Cardiac muscle cell (in vitro differentiated cells and primary cell): Measurements from ENCODE around the gene ARF5. TPM values are rescaled to one million over a fixed set of nuclear protein-coding genes. Genes with fewer than 3 reads are reported as not detected.
"Not testable (repeated sequence)": the region's sequence is repeated elsewhere in the genome, so short reads cannot be mapped to it uniquely, and the experiment has no call there.

Experiments
- DNase-seq, 2 donors: peaks; one replicate each; pipeline versions ENCODE4 v3.0.0 to v3.0.0-alpha.2; 2010 to 2017; ENCODE audit warnings: low read depth in 1 of 2, low spot score in 1 of 2
- H3K27ac ChIP-seq: fragments of 200-600 bp; sonication (generic); 2 replicates; pipeline ENCODE4 v1.5.1; 2016
- H3K27me3 ChIP-seq: fragments of 200-600 bp; sonication (generic); 2 replicates; pipeline ENCODE4 v1.6.0; 2016; ENCODE audit warnings: control low read depth
- H3K36me3 ChIP-seq: fragments of 200-600 bp; sonication (generic); 2 replicates; pipeline ENCODE4 v1.5.1; 2016; ENCODE audit warnings: control low read depth
- H3K4me1 ChIP-seq: fragments of 200-600 bp; sonication (generic); 2 replicates; pipeline ENCODE4 v1.8.1; 2017; ENCODE audit warnings: low read depth, mild to moderate bottlenecking, mixed run types
- H3K4me3 ChIP-seq: fragments of 200-600 bp; sonication (generic); 2 replicates; pipeline ENCODE4 v1.5.1; 2016; ENCODE audit warnings: mild to moderate bottlenecking
- H3K9me3 ChIP-seq: fragments of 200-600 bp; sonication (generic); 2 replicates; pipeline ENCODE4 v1.5.1; 2017; ENCODE audit warnings: low read depth, mild to moderate bottlenecking, control low read depth
- polyA plus RNA-seq: library from polyadenylated mRNA; unstranded; fragments of >200 nt; fragmentation: Nextera tagmentation; extraction: Ambion mirVana; gene quantifications from 2 replicates; pipeline ENCODE4 v1.2.1, GENCODE V29; 2016
- total RNA-seq: library from RNA; depleted of rRNA; stranded (reverse); fragments of >200 nt; gene quantifications from 2 replicates; pipeline ENCODE4 v1.2.3, GENCODE V29; 2016
- TF ChIP-seq, protein P1 (sequence below): IDR thresholded peaks from 2 replicates; pipeline ENCODE4 v1.5.1; 2012; ENCODE audit warnings: low read depth, mild to moderate bottlenecking, low read length

ARF5 gene
- total RNA-seq: 280 and 378 TPM in 2 replicates
- 264 and 298 TPM in 2 replicates for polyA plus RNA-seq

DNA sequence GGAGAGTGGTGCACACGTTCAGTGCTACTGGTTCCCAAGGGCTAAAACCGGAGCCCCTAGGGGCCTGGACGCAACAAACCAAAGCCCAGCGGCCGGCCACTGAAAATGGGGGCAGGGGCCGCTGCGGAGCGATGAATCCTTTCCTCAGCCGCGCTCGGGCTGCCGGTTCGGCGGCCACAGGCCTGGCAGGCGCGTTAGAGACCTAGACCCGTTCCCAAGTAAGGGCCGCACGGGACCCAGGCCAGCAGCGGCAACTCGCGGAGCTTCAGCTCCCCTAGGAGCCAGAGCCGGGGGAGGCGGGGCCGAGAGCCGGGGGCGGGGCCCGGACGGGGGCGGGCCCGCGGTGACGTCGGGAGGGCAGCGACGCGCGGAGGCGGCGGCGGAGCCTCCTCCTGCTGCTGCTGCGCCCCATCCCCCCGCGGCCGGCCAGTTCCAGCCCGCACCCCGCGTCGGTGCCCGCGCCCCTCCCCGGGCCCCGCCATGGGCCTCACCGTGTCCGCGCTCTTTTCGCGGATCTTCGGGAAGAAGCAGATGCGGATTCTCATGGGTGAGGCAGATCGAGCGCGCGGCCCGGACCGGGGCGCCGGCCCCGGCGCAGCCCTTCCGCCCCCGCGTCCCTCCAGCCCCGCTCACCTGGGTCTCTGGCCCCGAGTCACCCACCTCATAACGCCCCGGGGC is at the start of gene ARF5:
Gene ARF5, plus strand, starts transcription at position 393 of the 678 bp plus-strand sequence. Its CDS starts 88 bp downstream, at position 481.
- Histone ChIP-seq H3K4me3 (peak within 1 kb of the TSS; percentile 92), H3K4me1 (peaks cover 9% of the 10 kb centered on the region), H3K9me3 (no peaks in the 10 kb centered on the region), H3K27ac (peak within 1 kb of the TSS; percentile 77), H3K36me3 (peaks cover 6% of the 10 kb centered on the region), H3K27me3 (no peaks in the 10 kb centered on the region)
- DNase-seq: peak; percentile 88 to 91
- TF ChIP-seq, protein P1, sequence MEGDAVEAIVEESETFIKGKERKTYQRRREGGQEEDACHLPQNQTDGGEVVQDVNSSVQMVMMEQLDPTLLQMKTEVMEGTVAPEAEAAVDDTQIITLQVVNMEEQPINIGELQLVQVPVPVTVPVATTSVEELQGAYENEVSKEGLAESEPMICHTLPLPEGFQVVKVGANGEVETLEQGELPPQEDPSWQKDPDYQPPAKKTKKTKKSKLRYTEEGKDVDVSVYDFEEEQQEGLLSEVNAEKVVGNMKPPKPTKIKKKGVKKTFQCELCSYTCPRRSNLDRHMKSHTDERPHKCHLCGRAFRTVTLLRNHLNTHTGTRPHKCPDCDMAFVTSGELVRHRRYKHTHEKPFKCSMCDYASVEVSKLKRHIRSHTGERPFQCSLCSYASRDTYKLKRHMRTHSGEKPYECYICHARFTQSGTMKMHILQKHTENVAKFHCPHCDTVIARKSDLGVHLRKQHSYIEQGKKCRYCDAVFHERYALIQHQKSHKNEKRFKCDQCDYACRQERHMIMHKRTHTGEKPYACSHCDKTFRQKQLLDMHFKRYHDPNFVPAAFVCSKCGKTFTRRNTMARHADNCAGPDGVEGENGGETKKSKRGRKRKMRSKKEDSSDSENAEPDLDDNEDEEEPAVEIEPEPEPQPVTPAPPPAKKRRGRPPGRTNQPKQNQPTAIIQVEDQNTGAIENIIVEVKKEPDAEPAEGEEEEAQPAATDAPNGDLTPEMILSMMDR: no peak

DNA sequence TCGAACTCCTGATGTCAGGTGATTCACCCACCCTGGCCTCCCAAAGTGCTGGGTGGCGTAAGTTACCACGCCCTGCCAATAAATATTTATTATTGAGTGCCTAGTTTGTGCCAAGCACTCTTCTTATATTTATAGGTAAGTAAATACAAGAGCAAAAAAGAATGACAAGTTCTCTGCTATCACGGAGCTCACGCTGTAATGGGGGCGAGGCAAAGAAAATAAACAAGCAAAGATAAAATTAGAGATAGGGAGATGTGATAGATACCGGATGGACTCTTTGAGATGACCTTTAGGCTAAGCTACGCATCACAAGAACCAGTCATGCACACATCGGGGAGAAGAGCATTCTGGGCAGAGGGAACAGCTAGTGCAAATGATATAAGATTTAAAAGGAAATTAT is 49.1 kb upstream of the ARF5 start:
- H3K9me3 ChIP-seq: no peaks in the 10 kb centered on the region
- H3K27ac ChIP-seq: no peak overlapping the region
- peaks cover 23% of the 10 kb centered on the region for H3K27me3 ChIP-seq
- TF ChIP-seq, protein P1: no peak
- no peak overlapping the region for H3K4me3 ChIP-seq
- no peaks in the 10 kb centered on the region for H3K36me3 ChIP-seq
- DNase-seq: no peak
- no peaks in the 10 kb centered on the region for H3K4me1 ChIP-seq

- peaks cover 23% of the 10 kb centered on the region for H3K27me3 ChIP-seq
- not testable (repeated sequence) for H3K27ac ChIP-seq, H3K9me3 ChIP-seq, H3K4me3 ChIP-seq, H3K4me1 ChIP-seq, H3K36me3 ChIP-seq, DNase-seq
These were observed 47.8 kb upstream of the ARF5 start for GRCh38 chr7:127540461-127540860.

GRCh38 chr7:127541548-127541947 is 46.7 kb upstream of the ARF5 start:
- H3K9me3 ChIP-seq: no peaks in the 10 kb centered on the region
- no peaks in the 10 kb centered on the region for H3K36me3 ChIP-seq
- H3K4me1 ChIP-seq: no peaks in the 10 kb centered on the region
- TF ChIP-seq, protein P1: no peak
- H3K27ac ChIP-seq: no peak overlapping the region
- no peak overlapping the region for H3K4me3 ChIP-seq
- peaks cover 19% of the 10 kb centered on the region for H3K27me3 ChIP-seq
- DNase-seq: no peak

GRCh38 chr7:127546313-127546712 is 41.9 kb upstream of the ARF5 start:
- Histone ChIP-seq H3K4me1 (no peaks in the 10 kb centered on the region), H3K27me3 (no peaks in the 10 kb centered on the region), H3K27ac (no peak overlapping the region), H3K36me3 (no peaks in the 10 kb centered on the region), H3K4me3 (no peak overlapping the region), H3K9me3 (no peaks in the 10 kb centered on the region)
- TF ChIP-seq, protein P1: no peak
- DNase-seq: no peak

DNA sequence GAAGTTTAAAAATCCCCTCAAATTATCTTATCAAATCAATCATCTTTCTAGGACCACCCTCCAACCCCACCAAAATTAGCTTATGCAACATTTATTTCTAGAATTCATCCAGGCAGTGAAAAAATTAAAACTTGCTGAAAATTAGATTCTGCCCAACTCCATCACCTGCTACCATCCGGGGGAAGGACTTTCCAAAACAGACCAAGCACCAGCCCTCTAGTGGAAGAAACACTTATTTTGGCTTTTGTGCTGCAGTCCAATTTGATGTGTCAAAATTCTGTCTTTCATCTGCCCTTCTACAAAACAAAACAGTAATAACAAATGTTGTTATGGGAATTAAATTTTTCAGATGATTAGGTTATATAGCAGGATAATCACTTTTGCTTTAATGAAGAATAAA is 38.0 kb upstream of the ARF5 start:
- no peak for DNase-seq
- TF ChIP-seq, protein P1: peak; percentile 26
- H3K4me3 ChIP-seq: no peak overlapping the region
- H3K36me3 ChIP-seq: no peaks in the 10 kb centered on the region
- H3K27ac ChIP-seq: no peak overlapping the region
- no peaks in the 10 kb centered on the region for H3K9me3 ChIP-seq
- H3K4me1 ChIP-seq: no peaks in the 10 kb centered on the region
- no peaks in the 10 kb centered on the region for H3K27me3 ChIP-seq
